Right atrium auricular region (tissue), 2 donors: Measurements from ENCODE around the gene MPV17. TPM values are rescaled to one million over a fixed set of nuclear protein-coding genes. Genes with fewer than 3 reads are reported as not detected.

Source experiments
- DNase-seq: peaks from one replicate; pipeline ENCODE4 v3.0.0-alpha.2; 2019; ENCODE audit warnings: low spot score
- H3K27ac ChIP-seq, 2 donors: fragments of 200-600 bp; sonication (generic); 1 replicate in 1 of 2; 2 replicates in 1 of 2; pipeline ENCODE4 v1.5.1; 2016 to 2019
- H3K27me3 ChIP-seq, 2 donors: fragments of 200-600 bp; sonication (generic); one replicate each; pipeline versions ENCODE4 v1.5.1 to v1.6.0; 2017 to 2019
- H3K36me3 ChIP-seq: fragments of 200-600 bp; sonication (generic); one replicate; pipeline ENCODE4 v1.5.1; 2016
- H3K4me1 ChIP-seq, 2 donors: fragments of 200-600 bp; sonication (generic); one replicate each; pipeline versions ENCODE4 v1.5.1 to v1.6.0; 2017 to 2019
- H3K4me3 ChIP-seq, 2 donors: fragments of 200-600 bp; sonication (generic); 1 replicate in 1 of 2; 2 replicates in 1 of 2; pipeline ENCODE4 v1.5.1; 2017 to 2019; ENCODE audit warnings: mild to moderate bottlenecking in 1 of 2, moderate library complexity in 1 of 2
- H3K9me3 ChIP-seq, 2 donors: fragments of 200-600 bp; sonication (generic); one replicate each; pipeline ENCODE4 v1.5.1; 2019
- CTCF ChIP-seq, 2 donors: fragments of 200-600 bp; sonication (generic); IDR thresholded peaks; one replicate each; pipeline ENCODE4 v1.5.1; 2019; ENCODE audit warnings: antibody characterized with exemption in 2 of 2
- total RNA-seq, 2 donors: library from RNA; depleted of rRNA; stranded (reverse); fragments of >200 nt; gene quantifications; one replicate each; pipeline ENCODE4 v1.1.0, GENCODE V29; 2016

Gene MPV17
- total RNA-seq, 2 donors from 2014 or later: 73.9 to 74.3 TPM

- Histone ChIP-seq H3K9me3 (no peaks in the 10 kb centered on the region), H3K4me1 (peaks cover 0 to 21% of the 10 kb centered on the region in 2 donors), H3K27ac (no peak overlapping the region), H3K4me3 (no peak overlapping the region), H3K36me3 (no peaks in the 10 kb centered on the region), H3K27me3 (no peaks in the 10 kb centered on the region)
- no peak for DNase-seq
- TF ChIP-seq CTCF (IDR thresholded peaks at IDR 0.05): no peak
These were observed 29.1 kb upstream of the MPV17 start for GRCh38 chr2:27351802-27352598.

- H3K4me1 ChIP-seq: peaks cover 0 to 12% of the 10 kb centered on the region in 2 donors
- no peak overlapping the region for H3K4me3 ChIP-seq
- no peaks in the 10 kb centered on the region for H3K9me3 ChIP-seq
- no peak overlapping the region for H3K27ac ChIP-seq
- H3K36me3 ChIP-seq: no peaks in the 10 kb centered on the region
- no peak for DNase-seq
- TF ChIP-seq CTCF (IDR thresholded peaks at IDR 0.05): no peak
- H3K27me3 ChIP-seq: no peaks in the 10 kb centered on the region
These were observed 27.3 kb upstream of the MPV17 start for GRCh38 chr2:27350106-27350693.

- no peak overlapping the region for H3K27ac ChIP-seq
- DNase-seq: no peak
- no peak for TF ChIP-seq CTCF (IDR thresholded peaks at IDR 0.05)
These were observed 24.7 kb upstream of the MPV17 start for GRCh38 chr2:27347641-27348040.

GRCh38 chr2:27336173-27336572, 13.3 kb upstream of the MPV17 start:
- no peak for TF ChIP-seq CTCF (IDR thresholded peaks at IDR 0.05)
- Histone ChIP-seq H3K4me1 (no peaks in the 10 kb centered on the region), H3K9me3 (no peaks in the 10 kb centered on the region), H3K27me3 (no peaks in the 10 kb centered on the region), H3K36me3 (peaks cover 88% of the 10 kb centered on the region), H3K27ac (no peak overlapping the region), H3K4me3 (no peak overlapping the region)
- DNase-seq: no peak

More at GRCh38 chr2:27347641-27348040, 24.7 kb upstream of the MPV17 start:
- Histone ChIP-seq H3K36me3 (peaks cover 5% of the 10 kb centered on the region), H3K9me3 (no peaks in the 10 kb centered on the region), H3K27me3 (no peaks in the 10 kb centered on the region), H3K4me3 (no peak overlapping the region), H3K4me1 (no peaks in the 10 kb centered on the region)

- no peak overlapping the region for H3K27ac ChIP-seq
- no peak for TF ChIP-seq CTCF (IDR thresholded peaks at IDR 0.05)
- DNase-seq: no peak
- no peaks in the 10 kb centered on the region for H3K27me3 ChIP-seq
- no peaks in the 10 kb centered on the region for H3K9me3 ChIP-seq
- H3K36me3 ChIP-seq: peaks cover 83% of the 10 kb centered on the region
- no peak overlapping the region for H3K4me3 ChIP-seq
- no peaks in the 10 kb centered on the region for H3K4me1 ChIP-seq
These were observed 12.4 kb upstream of the MPV17 start for GRCh38 chr2:27335311-27335710.
